HG03442 (cell line): Measurements from ENCODE around the gene EFNA2.

Source experiments
- ATAC-seq: cut with Tn5 transposase; IDR thresholded peaks from one replicate; pipeline ENCODE4 v1.9.1; 2021; ENCODE audit warnings: mild to moderate bottlenecking, moderate library complexity; ENCODE audit not compliant: unreplicated experiment

Gene EFNA2

DNA sequence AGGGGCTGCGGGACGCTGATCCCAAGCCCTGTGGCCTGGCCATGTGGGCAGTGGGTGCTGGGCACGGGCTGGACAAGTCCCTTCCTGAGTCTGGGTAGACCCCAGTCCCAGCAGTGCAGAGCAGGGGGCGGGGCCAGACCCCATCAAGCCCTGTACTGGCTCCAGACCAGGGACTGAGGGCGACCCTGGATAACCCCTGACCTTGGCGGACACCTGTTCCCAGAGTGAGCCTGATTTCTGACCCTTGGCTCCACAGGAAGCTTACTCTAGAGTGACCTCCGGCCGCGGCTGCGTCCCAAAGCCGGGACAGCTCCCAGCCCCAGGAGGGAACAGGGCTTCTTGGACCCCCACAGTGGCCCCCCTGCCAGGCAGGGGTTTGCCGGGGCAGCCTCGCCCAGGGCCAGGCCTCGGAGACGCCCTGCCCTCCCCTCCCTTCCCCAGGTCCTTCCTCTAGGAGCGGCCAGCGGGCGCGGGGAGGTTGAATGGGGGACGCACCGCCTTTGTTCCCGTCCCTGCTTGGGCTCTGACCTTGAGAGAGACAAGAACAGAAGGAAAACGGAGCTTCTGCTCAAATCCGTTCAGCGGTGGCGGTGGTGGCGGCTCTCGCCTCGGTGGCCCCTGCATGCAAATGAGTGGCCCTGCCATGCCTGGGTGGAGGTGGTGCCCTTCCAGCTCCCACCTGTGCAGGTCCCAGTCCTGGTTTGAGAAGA is 2.3 kb upstream of the EFNA2 start:
- ATAC-seq: no peak

GRCh38 chr19:1283917-1284292 is 1.8 kb upstream of the EFNA2 start:
- no peak for ATAC-seq

GRCh38 chr19:1284293-1284978 is 1.2 kb upstream of the EFNA2 start:
- ATAC-seq: no peak

- no peak for ATAC-seq
These were observed 515 bp upstream of the EFNA2 start for GRCh38 chr19:1284979-1285736.

DNA sequence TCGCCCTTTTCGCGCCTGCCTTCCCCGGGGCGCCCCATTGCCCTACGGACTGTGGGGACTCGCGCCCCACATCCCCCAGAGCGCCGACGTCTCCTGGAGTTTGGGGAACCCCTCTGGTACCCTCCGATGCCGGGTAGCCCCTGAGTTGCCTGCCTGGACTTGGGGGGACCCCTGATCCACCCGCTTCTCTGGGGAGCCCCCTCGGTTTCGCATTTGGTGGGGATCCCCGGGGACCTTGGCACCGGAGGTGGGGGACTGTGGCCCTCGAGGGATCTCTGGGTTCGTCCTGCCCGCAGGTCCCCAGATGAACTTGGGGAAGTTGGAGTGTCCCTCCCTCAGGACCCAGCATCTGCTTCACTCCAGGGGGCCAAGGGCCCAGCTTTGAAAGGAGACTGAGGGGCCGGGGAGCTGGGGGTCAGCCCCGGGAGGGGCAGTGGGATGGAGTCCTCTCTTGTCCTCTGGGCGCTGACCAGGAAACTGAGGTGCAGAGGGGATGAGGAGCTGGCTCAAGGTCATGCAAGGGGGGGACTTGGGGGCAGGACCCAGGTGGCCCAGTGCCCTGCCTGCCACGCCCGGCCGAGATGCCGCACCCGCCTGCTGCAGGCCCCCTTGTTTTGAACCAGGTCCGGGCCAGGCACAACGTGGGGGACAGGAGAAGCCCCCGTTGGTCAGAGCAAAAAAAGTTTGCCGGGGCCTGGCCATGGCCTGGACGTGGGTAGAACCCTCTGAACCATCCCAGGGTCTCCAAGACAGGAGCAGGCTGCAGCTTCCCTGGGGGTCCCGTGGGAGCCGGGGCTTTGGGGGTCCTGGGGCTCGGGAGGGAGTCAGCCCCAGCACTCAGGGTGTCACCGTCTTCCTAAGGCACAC is 1.0 kb downstream of the EFNA2 start:
- no peak for ATAC-seq

DNA sequence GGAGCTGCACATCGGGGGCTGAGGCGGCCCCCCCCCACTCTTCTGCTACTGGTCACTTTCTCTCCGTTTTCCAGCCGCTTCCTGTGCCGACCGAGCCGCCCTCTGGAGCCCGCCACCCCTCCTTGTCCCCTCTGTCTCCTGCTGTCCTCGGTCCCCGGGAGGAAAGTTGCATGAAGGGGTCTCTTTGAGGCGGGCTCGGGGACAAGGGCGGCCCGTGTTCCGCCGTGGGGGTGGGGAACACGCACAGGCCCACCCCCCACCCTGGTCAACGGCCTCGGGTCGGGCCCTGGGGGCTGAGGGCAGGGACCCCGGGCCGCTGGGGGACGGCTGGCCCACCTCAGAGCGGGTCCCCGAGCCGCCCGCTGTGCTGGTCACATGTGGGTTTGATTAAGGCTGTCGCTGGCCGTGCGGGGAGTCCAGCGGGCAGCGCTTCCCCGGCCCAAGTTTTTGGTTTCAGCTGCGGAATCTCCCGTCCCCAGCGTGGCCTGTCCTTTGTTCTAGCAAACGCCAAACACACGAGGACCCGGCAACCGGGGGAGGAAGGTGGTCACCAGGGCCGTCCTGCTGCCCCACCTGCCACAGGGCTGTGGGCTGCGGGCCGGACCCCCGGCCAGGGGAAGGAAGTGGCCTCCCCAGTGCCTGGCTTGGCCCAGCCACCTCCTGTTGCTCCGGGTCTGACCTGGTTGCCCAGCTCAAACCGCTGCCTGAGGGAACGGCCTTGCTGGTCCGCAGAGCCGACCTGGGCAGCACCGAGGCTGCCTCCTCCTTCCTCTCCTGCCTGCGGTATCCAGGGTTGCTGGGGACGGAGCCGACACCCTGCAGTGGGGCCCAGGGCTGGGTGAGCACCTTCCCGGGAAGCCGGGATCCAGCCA is 1.9 kb downstream of the EFNA2 start:
- ATAC-seq: no peak

DNA sequence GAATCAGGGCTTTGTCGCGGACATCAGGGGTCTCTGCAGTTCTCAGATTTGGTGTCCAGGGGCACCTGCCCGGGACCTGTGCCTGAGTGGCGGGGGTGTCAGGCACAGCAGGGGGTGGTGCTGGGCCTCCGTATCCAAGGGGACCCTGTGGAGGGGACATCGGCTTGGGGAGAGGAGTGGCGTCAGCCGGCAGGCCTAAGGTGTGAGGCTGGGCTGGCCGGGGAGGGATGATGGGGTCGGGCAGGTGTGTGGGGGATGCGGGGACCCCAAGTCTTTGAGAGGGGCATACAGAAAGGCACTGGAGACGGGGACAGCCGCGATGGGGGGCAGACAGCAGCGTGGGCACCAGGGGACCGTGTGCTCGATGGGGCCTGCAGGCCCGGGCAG is 2.5 kb downstream of the EFNA2 start:
- ATAC-seq: no peak

GRCh38 chr19:1288833-1289685 is 3.4 kb downstream of the EFNA2 start:
- ATAC-seq: no peak

- no peak for ATAC-seq
These were observed 4.0 kb downstream of the EFNA2 start for GRCh38 chr19:1289686-1290025.

DNA sequence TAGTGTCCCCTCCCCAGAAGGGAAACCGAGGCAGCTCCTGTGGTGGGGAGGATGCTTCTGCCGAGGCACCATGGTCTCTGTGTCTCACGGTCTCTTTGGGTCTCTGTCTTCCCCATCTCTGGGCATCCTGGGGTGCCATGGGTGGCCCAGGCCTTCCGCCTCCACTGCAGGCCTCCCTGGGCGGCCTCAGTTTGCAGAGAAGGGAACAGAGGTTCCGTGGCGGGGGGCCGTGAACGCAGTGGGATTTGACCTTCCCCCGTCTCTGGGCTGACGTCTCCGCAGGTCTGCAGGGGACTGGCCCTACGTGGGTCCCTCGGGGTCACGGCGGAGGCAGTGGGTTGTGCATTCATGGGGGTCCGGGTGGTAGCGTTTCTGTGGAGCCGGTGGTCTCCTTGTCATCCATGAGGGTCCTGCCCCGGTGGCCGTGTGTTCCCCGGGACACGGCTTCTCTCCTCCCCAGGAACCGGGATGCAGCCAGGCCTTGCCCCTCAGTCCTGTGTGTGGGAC is 4.6 kb downstream of the EFNA2 start:
- ATAC-seq: no peak

- no peak for ATAC-seq
These were observed 5.3 kb downstream of the EFNA2 start for GRCh38 chr19:1290703-1291651.

DNA sequence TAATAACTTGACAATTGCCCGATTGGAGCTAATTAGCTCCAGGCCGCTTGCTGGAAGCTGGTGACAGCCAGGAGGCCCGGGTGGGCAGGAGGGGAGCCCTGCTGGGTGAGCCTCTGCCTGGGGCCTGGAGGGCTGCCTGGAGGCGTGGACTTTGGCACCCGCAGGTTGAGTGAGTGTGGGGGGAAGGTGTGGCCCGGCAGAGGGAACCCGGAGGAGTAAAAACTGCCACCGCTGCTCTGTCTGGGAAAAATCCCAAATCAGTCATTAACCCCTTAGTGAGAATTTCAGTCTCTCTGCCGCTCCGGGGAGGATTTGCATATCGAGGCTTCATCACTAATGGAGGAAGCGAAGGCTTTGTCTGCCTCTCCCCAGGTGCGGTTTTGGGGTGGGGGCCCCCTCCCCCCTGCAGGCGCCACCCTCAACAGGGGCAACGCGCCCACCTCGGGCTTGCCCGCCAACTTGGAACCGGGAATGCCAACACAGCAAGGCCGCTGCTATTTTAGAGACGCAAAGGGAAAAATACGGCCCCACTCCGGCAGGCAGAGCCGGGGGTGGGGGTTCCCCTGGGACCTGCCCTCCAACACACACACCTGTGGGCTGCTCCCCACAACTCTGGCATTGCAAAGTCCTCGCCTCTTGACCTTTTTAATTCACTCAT is 6.2 kb downstream of the EFNA2 start:
- ATAC-seq: no peak

- ATAC-seq: no peak
These were observed 6.9 kb downstream of the EFNA2 start for GRCh38 chr19:1292419-1293151.

DNA sequence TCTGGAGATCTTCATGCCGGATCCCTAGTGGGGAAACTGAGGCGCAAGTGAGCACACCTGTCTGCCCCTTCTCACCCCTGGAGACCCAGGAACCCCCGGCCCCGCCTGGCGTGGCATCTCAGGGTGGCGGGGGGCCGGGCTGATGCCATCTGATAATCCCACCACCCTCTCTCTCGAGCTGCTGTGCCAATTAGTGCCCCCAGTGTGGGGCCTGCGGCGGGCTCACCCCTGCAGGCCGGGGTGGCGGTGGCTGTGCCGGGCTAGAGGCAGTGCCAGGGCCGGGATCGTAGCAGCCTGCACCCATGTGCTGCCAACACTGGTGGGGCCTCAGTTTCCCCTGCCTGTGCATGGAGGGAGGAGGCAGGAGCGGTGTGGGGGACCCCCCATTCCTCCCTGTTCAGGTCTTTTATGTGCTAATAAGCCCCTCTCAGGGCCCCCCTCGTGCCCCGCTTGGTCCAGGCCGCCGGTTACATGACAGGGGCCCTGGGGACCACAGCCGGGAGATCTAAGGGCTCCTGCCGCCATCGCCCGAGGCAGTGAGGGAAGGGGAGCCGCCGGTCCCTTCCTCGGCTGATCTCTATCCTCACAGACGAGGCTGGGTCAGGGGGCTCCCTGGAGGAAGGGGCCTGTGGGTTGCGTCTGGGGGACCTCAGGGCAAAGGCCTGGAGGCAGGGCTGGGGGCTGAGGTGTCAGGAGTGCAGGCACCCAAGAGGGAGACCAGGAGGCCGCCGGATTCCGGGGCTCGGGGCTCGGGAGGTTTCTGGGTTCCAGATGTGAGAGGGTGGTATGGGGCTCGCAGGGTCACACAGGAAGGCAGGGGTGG is 8.3 kb downstream of the EFNA2 start:
- no peak for ATAC-seq

GRCh38 chr19:1294688-1295087 is 9.0 kb downstream of the EFNA2 start:
- no peak for ATAC-seq
